Skeletal muscle cell (primary cell): Measurements from ENCODE around the gene GPC3.

Experiments
- DNase-seq: peaks from one replicate; pipeline ENCODE4 v3.0.0-alpha.2; 2010; ENCODE audit warnings: low read depth
- H3K4me3 ChIP-seq: 2 replicates; pipeline ENCODE4 v1.5.1; 2011; ENCODE audit warnings: low read depth, mild to moderate bottlenecking, control low read depth, low read length, moderate library complexity

The GPC3 gene

GRCh38 chrX:133677123-133678063, 308.0 kb downstream of the GPC3 start:
- no peak overlapping the region for H3K4me3 ChIP-seq
- DNase-seq, result no peak

DNA sequence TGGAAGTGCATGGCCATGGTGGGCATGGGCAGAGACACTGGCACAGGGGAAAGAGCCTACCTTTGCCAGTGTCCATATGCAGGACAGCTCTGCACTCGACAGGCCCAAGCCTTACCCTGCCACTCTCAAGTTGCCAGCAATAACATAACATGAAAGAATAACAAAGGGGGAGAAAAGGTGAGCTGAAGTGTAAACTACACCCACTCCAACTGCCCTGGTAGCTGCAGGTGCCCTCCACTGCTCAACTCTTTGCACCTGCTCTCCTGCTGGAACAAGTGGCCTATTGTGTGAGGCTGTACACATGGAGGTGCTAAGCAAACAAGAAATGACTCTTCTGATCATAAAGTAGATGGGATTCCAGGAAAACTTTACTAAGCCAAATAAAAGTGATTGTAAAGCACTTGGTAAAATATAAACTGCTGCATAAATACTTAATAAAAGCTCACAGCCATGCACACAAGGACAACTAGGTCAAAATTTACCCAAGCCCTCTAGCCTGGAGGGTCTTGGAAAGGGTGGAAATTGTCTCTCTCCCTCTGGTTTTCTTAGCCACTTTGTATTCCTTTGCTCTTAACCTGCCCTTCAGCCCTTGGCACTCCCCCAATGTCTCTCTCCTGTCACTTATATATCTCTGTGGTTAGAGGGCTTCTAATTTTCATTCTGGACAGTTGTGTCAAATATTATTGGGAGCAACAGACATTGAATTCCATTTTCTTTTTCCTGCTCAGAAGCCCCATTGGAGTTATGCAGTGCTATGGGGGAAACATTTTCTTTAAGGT, 308.9 kb downstream of the GPC3 start:
- no peak for DNase-seq
- no peak overlapping the region for H3K4me3 ChIP-seq

DNA sequence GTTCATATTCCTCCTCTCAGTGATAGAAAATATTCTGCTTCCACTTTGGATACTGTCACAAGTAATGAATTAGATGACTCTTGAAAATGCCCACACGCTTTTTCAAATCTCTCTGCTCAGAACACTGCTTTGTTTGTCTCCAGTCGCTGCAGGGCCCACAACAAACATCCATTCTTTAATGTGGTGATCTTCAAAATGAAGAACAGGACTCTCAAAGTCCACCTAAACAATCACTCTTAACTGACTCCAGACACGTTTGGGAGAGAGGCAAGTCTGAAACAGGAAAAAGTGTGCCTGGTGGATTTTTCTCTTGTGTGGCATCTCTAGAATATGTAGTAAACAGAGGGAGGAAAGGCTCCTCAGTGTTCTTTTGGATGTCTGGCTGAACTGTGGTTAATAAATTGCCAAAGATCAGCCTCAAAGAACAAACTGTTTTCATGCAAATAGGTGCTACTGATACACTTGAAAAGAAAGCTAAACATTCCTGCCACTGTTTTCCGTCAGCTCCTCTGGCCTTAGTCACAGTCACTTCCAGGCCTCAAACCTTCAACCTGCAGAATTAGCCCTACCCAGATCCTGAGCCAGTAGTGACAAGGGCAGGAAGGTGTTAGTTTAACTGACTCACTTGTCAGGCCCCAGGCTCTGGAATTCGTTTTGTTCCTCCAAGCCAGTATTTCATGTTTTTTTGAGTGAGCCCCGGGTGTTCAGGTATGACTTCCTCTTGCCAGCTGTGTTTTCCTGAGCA, 310.5 kb downstream of the GPC3 start:
- DNase-seq, result no peak
- H3K4me3 ChIP-seq, result no peak overlapping the region

- no peak for DNase-seq
Observed at GRCh38 chrX:133670383-133670782, 315.0 kb downstream of the GPC3 start.

DNA sequence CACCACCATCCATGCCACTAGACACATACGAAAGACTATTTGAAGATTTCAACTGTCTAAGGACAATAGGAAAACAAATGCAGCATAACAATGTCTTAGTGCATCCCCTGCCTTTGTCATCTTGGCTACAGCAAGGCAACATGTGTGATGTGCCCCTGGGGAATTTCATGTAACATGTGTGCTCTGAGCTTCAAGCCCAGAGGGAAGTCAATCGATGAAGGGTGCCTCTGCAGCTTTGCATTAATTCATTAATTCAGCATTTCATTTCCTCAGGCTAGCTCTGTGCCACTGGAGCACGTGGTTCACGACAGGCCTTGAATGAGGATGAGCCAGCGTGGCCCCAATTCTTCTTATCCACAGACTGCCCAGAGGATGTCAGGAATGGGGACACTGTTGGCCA, 316.2 kb downstream of the GPC3 start:
- no peak overlapping the region for H3K4me3 ChIP-seq
- DNase-seq, result no peak

More at GRCh38 chrX:133670383-133670782, 315.0 kb downstream of the GPC3 start:
- no peak overlapping the region for H3K4me3 ChIP-seq

DNA sequence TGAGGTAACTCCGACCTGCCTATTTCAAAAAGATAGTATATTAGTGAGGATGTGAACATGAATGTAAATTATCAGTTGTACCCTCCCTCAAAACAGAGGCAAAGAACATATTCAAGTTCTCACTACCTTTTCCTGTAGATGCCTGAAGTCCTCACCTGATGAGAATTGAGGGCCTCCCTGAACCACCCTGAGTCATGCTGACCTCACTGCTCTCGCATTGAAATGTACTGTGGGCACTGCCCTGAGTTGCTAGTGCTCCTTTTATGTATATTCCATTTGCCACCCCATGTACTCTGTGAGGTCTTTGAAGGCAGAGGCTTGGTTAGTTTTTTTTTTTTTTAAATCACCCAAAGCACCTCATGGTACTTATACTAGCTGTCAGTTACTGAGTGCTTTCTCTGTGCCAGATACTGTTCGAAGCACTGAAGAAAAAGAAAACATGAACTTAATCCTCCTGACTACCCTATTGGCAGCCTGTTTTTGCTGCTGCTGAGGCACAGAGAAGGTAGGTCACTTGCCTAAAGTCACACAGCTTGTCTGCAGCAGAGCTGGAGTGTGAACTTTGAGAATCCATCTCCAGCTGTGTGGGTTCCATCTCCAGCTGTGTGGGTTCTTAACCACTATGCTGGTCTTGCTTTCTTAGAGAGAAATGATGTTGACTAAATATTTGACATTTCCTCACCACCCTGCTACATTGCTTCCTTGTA, 317.0 kb downstream of the GPC3 start:
- H3K4me3 ChIP-seq, result no peak overlapping the region
- no peak for DNase-seq

GRCh38 chrX:133666256-133666655, 319.1 kb downstream of the GPC3 start:
- no peak for DNase-seq
- no peak overlapping the region for H3K4me3 ChIP-seq

GRCh38 chrX:133661962-133662839, 323.2 kb downstream of the GPC3 start:
- no peak overlapping the region for H3K4me3 ChIP-seq
- no peak for DNase-seq

GRCh38 chrX:133660281-133660680, 325.1 kb downstream of the GPC3 start:
- DNase-seq, result peak; percentile 52

GRCh38 chrX:133658293-133658911, 327.0 kb downstream of the GPC3 start:
- no peak for DNase-seq
- H3K4me3 ChIP-seq, result no peak overlapping the region

More at GRCh38 chrX:133660281-133660680, 325.1 kb downstream of the GPC3 start:
- no peak overlapping the region for H3K4me3 ChIP-seq

- DNase-seq, result no peak
- H3K4me3 ChIP-seq, result no peak overlapping the region
Observed at GRCh38 chrX:133655275-133656265, 329.8 kb downstream of the GPC3 start.

- DNase-seq, result no peak
- H3K4me3 ChIP-seq, result no peak overlapping the region
Observed at GRCh38 chrX:133654811-133655210, 330.6 kb downstream of the GPC3 start.

GRCh38 chrX:133653358-133653757, 332.0 kb downstream of the GPC3 start:
- no peak overlapping the region for H3K4me3 ChIP-seq
- DNase-seq, result no peak

GRCh38 chrX:133652185-133652584, 333.2 kb downstream of the GPC3 start:
- DNase-seq, result no peak
- H3K4me3 ChIP-seq, result no peak overlapping the region

GRCh38 chrX:133650239-133650638, 335.2 kb downstream of the GPC3 start:
- no peak for DNase-seq
- H3K4me3 ChIP-seq, result no peak overlapping the region

DNA sequence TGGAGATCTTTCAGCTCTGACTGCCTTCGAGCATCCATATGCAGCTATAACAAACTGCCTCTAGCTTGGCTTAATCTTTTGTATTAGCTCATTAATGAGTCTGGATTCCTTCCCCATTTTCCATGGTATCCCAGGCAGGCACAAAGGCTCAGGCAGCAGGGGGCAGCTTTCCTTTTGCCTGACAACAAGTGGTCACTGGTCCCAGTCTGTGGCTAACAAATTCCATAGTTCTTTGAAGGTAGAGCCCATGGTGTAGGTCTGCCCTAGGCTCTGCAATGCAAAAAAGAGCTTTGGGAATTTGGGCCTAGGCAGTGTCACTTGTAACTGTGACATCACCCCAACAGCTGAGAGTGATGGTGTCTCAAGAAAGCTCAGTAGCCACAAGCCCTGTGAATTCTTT, 335.7 kb downstream of the GPC3 start:
- no peak overlapping the region for H3K4me3 ChIP-seq
- no peak for DNase-seq

GRCh38 chrX:133648594-133648993, 336.8 kb downstream of the GPC3 start:
- DNase-seq, result no peak
- H3K4me3 ChIP-seq, result no peak overlapping the region
